Measurements from ENCODE around the gene UTS2B.

- TF ChIP-seq SATB2 (CRISPR knock-in tag; IDR thresholded peaks at IDR 0.05) (no peak), EZH2 (conservative IDR thresholded peaks at IDR 0.05; ENCODE audit: low read depth, low read length) (no peak), EEA1 (CRISPR knock-in tag; IDR thresholded peaks at IDR 0.05; ENCODE audit: borderline replicate concordance) (no peak), PRDM10 (CRISPR knock-in tag; IDR thresholded peaks at IDR 0.05; ENCODE audit: low read depth) (no peak), U2AF2 (IDR thresholded peaks at IDR 0.05; ENCODE audit: low read depth, low read length) (no peak), ZHX2 (IDR thresholded peaks at IDR 0.05; ENCODE audit: low read depth) (no peak), ZHX2 (CRISPR knock-in tag; IDR thresholded peaks at IDR 0.05; ENCODE audit: borderline replicate concordance) (no peak), HNRNPK (IDR thresholded peaks at IDR 0.05; ENCODE audit: low read depth, low read length, poor library complexity, severe bottlenecking) (no peak), MTA1 (CRISPR knock-in tag; IDR thresholded peaks at IDR 0.05; ENCODE audit: borderline replicate concordance) (no peak), BCL3 (CRISPR knock-in tag; IDR thresholded peaks at IDR 0.05) (no peak), ZNF18 (CRISPR knock-in tag; IDR thresholded peaks at IDR 0.05; ENCODE audit: insufficient replicate concordance) (no peak), PATZ1 (CRISPR knock-in tag; IDR thresholded peaks at IDR 0.05) (no peak), RBM22 (optimal IDR thresholded peaks at IDR 0.05; ENCODE audit: low read length) (no peak)
- TF ChIP-seq, protein P1, sequence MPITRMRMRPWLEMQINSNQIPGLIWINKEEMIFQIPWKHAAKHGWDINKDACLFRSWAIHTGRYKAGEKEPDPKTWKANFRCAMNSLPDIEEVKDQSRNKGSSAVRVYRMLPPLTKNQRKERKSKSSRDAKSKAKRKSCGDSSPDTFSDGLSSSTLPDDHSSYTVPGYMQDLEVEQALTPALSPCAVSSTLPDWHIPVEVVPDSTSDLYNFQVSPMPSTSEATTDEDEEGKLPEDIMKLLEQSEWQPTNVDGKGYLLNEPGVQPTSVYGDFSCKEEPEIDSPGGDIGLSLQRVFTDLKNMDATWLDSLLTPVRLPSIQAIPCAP (CRISPR knock-in tag; IDR thresholded peaks at IDR 0.05; ENCODE audit: low read depth) = no peak
Measured at GRCh38 chr3:191343913-191344312, 13.6 kb upstream of the UTS2B start.
